Measurements from ENCODE around the gene BICC1. TPM values are rescaled to one million over a fixed set of nuclear protein-coding genes. Genes with fewer than 3 reads are reported as not detected.

Gene BICC1
- polyA plus RNA-seq, 1 donor from 2014 or later = not detected

DNA sequence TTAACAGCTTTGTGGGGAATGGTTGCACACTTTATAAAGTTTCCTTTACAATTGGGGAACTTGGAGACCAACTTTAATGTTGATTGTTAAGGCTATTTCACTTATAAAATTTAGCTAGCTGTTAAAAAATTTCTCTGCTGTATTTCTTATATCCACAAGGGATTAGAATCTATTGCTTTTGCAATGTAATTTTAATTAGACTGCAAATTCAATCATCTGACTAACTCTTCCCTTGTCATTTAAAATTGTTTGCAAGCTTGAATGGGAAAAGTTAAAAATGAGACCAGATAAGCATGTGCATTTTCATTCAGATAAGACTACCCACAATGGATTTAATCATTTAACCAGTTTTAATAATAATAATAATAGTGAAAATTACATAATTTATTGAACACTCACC, 213.2 kb downstream of the BICC1 start:
- Mint-ChIP-seq H3K27me3 (no peaks in the 10 kb centered on the region), H3K4me1 (no peaks in the 10 kb centered on the region), H3K27ac (no peak overlapping the region), H3K36me3 (no peaks in the 10 kb centered on the region), H3K4me3 (no peak overlapping the region), H3K9me3 (peaks cover 0 to 4% (median 2%) of the 10 kb centered on the region in 3 donors)

DNA sequence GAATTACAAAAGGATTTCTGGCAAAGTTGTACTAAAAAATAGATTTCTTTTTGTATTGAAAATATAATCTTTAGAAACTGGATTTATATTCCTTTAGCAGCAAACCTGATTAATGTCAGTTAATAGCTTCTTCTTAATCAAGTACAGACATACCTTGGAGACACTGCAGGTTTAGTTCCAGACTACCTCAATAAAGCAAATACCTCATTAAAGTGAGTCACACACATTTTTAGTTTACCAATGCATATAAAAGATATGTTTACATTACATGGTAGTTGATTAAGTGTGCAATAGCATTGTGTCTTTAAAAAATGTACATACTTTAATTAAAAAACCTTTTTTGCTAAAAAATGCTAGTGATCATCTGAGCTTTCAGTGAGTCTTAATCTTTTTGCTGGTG, 215.0 kb downstream of the BICC1 start:
- Mint-ChIP-seq H3K9me3 (peaks cover 2 to 4% (median 2%) of the 10 kb centered on the region in 3 donors), H3K27ac (no peak overlapping the region), H3K4me3 (no peak overlapping the region), H3K27me3 (no peaks in the 10 kb centered on the region), H3K4me1 (no peaks in the 10 kb centered on the region), H3K36me3 (peaks cover 1% of the 10 kb centered on the region)

DNA sequence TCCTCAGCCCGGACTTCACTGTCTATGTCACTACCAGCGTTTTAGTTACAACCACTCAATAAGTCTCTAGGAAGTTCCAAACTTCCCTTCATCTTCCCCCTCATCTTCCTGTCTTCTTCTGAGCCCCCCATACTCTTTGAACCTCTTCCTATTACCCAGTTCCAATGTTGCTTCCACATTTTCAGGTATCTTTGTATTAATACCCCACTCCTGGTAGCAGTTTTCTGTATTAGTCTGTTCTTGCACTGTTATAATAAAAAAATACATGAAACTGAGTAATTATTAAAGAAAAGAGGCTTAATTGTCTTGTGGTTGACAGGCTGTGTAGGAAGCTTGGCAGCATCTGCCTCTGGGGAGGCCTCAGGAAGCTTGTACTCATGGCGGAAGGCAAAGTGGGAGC, 218.6 kb downstream of the BICC1 start:
- Mint-ChIP-seq H3K4me3 (no peak overlapping the region), H3K9me3 (peaks cover 2 to 4% (median 2%) of the 10 kb centered on the region in 3 donors), H3K27me3 (no peaks in the 10 kb centered on the region), H3K4me1 (no peaks in the 10 kb centered on the region), H3K36me3 (peaks cover 1% of the 10 kb centered on the region), H3K27ac (no peak overlapping the region)

DNA sequence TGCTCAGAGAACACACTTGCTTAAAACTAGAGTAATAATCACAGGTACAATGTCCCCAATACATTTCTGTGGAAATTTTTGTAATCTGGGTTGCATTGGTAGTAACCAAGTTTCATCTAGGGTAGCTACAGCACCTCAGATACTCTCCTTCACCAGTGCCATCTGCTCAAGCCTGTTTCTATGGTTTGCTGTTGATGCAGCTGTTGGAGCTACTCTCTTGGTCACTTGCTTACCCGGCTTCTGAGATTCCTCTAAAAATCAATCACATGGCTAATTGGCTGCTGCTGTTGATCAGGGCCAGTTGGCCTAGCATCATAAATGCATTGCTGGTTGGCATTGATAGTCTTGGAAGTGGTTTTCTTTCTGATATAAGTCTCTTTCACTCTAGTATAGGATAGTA, 220.8 kb downstream of the BICC1 start:
- Mint-ChIP-seq H3K27ac (no peak overlapping the region), H3K36me3 (peaks cover 1% of the 10 kb centered on the region), H3K9me3 (peaks cover 2 to 5% (median 4%) of the 10 kb centered on the region in 3 donors), H3K4me1 (no peaks in the 10 kb centered on the region), H3K27me3 (no peaks in the 10 kb centered on the region), H3K4me3 (no peak overlapping the region)

DNA sequence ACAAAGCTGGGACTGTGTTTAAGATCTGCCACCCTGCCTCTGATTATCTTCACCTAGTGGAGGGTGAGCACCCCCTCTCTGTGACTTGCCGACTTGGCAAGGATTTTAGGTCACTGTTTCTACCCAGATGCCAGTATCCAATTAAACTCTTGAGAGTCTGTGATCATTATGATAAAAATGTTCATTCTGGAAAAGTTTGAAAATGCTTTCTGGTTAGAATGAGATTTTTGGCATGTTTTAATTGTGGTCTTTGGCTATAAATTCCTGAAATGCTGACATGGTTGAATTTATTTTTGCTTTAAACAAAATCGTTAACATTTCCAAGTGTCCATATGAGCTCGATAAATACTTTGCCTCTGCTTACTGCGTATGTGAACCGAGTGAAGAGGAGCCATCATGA, 221.4 kb downstream of the BICC1 start:
- Mint-ChIP-seq H3K36me3 (peaks cover 1% of the 10 kb centered on the region), H3K27me3 (no peaks in the 10 kb centered on the region)

DNA sequence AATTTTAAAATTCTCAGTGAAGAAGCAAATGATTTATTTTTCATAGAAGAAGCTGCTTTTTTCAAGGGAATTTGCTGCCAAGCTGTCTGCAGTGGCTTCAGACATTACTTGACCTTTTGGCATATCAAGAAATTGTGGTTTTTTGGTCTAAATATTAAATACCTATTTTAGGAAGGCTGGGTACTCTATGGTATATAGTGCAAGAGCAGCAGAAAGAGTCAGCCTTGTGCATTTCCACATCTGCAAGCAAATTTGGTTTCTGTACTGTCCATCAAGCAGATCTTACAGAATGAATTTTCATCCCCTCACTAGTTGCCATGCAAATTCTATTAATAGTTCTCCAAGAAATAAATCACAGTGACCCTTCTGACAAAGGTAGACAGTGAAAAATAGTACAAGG, 222.0 kb downstream of the BICC1 start:
- no peaks in the 10 kb centered on the region for H3K4me1 Mint-ChIP-seq
- no peak overlapping the region for H3K27ac Mint-ChIP-seq
- no peak overlapping the region for H3K4me3 Mint-ChIP-seq
- H3K27me3 Mint-ChIP-seq = no peaks in the 10 kb centered on the region
- H3K9me3 Mint-ChIP-seq = peaks cover 2 to 5% (median 4%) of the 10 kb centered on the region in 3 donors
- peaks cover 1% of the 10 kb centered on the region for H3K36me3 Mint-ChIP-seq

More for the DNA sequence above, 221.4 kb downstream of the BICC1 start:
- Mint-ChIP-seq H3K4me1 (no peaks in the 10 kb centered on the region), H3K9me3 (peaks cover 2 to 5% (median 4%) of the 10 kb centered on the region in 3 donors), H3K27ac (no peak overlapping the region), H3K4me3 (no peak overlapping the region)

DNA sequence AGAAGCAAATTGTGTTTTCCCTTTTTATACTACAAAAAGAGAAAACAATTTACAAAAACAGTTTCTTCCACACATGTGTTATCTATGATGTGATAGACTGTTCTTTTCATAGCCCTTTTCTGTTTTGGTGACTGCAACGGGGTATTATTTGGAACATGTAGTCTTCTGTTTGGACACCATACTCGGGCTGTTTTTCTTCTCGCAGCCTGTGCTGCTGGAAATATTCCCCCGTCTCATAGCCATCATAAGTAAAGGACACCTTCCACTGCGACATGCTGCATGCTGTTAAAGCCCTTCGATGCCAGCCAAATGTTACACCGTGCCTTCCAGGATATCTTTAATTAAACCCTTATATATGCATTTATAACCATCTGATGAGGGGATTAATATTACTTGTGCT, 222.4 kb downstream of the BICC1 start:
- H3K9me3 Mint-ChIP-seq = peaks cover 0 to 3% (median 2%) of the 10 kb centered on the region in 3 donors
- no peaks in the 10 kb centered on the region for H3K4me1 Mint-ChIP-seq
- H3K27ac Mint-ChIP-seq = no peak overlapping the region
- H3K4me3 Mint-ChIP-seq = no peak overlapping the region
- H3K27me3 Mint-ChIP-seq = no peaks in the 10 kb centered on the region
- peaks cover 1% of the 10 kb centered on the region for H3K36me3 Mint-ChIP-seq

DNA sequence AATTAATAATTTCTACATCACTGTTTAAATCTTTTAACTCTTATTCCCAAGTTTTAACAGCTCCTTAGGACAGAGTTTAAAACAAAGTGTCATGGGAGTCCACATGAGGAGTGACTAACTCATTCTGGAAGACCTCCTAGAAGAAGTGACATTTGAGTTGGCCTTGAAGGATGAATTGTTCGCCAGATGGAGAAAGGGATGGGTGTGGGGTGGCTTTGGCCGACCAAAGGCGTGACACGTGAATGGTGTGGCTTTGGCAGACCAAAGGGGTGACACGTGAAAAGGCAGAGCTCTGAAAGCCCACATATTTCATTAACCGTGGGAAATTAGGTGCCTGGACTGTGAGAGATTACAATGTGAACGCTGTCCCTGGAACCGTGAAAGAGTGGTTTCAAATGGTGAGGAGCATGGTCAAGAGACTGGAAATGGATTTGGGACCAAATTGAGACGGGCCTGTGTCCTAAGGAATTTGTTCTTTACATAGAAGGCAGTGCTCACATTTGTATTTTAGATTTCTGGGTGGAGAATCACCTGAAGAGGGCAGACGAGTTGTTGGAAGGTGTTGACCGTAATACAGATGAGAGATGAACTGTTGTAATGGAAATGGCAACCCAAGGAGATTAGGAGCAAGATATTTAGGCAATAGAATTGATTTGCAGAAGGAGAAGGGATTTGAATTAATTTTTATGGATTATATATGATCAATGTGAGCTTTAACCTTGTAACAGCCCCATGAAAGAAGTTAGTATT, 228.1 kb downstream of the BICC1 start:
- H3K27ac Mint-ChIP-seq = no peak overlapping the region
- peaks cover 0 to 3% (median 0%) of the 10 kb centered on the region in 3 donors for H3K9me3 Mint-ChIP-seq
- no peaks in the 10 kb centered on the region for H3K4me1 Mint-ChIP-seq
- H3K36me3 Mint-ChIP-seq = no peaks in the 10 kb centered on the region
- no peak overlapping the region for H3K4me3 Mint-ChIP-seq
- H3K27me3 Mint-ChIP-seq = no peaks in the 10 kb centered on the region

DNA sequence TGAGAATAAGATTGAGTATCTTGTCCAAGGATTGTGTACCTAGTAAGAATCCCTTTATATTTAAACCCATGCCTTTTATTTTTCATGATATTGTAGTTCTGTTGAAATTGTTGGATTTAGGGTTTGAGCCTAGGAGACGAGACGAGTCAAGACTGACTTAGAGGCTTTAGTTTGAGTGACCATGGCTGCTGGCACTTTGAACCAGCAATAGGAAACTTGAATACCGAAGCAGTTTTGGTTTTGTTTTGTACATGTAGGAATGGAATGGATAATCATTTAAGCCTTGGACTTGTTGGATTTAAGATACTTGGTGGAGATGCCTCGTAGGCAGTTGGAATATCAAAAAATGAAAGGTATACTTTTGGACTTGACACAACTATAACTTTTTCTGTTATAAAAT, 229.0 kb downstream of the BICC1 start:
- H3K4me3 Mint-ChIP-seq = no peak overlapping the region
- peaks cover 0 to 3% (median 0%) of the 10 kb centered on the region in 3 donors for H3K9me3 Mint-ChIP-seq

DNA sequence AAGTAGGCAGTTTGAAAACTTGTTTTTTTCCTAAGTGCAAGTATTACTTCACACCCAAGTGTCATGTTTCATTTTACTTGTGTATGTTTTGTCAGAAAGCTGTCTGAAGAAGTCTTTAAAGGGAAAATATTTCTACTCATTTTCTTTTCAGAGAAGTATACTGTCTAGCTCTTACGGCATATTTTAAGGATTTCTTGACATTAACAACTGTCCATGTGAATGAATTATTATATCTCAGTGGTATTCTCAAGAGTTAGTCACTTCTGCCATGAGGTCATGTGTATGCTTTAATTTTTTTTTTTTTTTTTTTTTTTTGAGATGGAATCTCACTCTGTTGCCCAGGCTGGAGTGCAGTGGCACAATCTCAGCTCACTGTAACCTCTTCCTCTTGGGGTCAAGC, 229.5 kb downstream of the BICC1 start:
- H3K27ac Mint-ChIP-seq = no peak overlapping the region
- H3K4me1 Mint-ChIP-seq = no peaks in the 10 kb centered on the region
- H3K36me3 Mint-ChIP-seq = no peaks in the 10 kb centered on the region
- no peaks in the 10 kb centered on the region for H3K27me3 Mint-ChIP-seq
- peaks cover 0 to 3% (median 0%) of the 10 kb centered on the region in 3 donors for H3K9me3 Mint-ChIP-seq
- H3K4me3 Mint-ChIP-seq = no peak overlapping the region

More for the DNA sequence above, 229.0 kb downstream of the BICC1 start:
- H3K4me1 Mint-ChIP-seq = no peaks in the 10 kb centered on the region
- no peaks in the 10 kb centered on the region for H3K27me3 Mint-ChIP-seq
- no peak overlapping the region for H3K27ac Mint-ChIP-seq
- H3K36me3 Mint-ChIP-seq = no peaks in the 10 kb centered on the region

DNA sequence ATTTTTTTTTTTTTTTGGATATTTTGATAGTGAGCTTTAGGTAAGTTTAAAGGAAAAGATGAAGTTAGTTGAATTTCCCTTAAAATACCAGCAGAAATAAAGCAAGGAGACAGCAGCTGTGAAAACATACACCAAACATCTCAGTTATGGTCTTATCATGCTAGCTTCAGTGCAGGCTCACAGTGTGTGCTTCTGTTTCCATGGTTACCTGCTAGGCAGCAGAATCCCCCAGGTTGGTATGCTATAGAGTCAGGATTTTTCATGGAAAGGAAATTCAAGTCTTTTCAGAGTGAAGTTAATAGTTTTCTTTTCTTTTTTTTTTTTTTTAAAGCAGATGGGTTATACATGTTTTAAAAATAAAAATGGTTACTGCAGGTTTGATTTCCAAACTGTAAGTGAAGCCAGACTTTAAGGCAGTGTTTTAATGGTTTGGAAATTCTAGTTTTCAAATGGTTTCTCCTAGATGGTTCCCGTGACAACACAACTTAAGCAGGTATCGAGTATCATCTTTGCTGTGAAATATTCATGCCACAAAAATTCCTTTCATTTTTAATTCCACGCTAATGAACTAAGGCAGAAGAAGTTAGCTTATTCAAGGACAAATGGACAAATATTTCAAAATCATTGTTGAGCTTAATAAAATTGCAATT, 230.9 kb downstream of the BICC1 start:
- no peaks in the 10 kb centered on the region for H3K4me1 Mint-ChIP-seq

DNA sequence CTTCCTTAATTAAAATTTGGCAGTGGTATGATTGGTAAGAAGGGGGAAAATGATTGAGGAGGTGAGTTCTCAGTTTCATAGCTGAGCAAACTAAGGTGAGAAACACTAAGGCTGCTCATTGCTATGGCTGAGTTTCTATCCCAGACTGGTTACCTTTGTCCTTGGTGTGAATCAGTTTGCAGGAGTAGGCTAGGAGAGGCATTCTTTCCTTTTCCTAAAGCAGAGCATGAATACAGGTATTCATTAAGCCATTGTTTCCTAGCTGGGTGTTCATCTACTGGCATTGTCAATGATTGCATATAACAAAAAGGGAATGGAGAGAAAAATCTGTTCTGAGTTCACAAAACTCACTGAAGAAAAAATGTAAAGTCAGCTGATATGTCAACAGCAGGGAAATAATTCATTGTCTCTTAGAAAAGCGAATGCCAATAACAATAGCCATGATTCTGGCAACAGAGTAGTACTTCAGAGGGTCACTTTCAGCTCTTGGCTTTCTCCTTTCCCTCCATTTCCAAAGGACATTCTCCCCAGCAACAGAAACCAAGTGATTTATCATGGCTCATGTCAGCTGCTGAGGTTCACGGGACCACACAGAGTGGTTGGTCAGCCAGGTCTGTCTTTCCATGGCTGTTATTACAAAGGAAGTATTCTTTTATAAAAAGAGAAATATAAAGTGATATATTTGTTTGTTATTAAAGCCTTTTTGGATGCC, 234.0 kb downstream of the BICC1 start:
- no peaks in the 10 kb centered on the region for H3K27me3 Mint-ChIP-seq
- no peaks in the 10 kb centered on the region for H3K9me3 Mint-ChIP-seq
- no peak overlapping the region for H3K4me3 Mint-ChIP-seq
- no peak overlapping the region for H3K27ac Mint-ChIP-seq
- H3K4me1 Mint-ChIP-seq = no peaks in the 10 kb centered on the region
- H3K36me3 Mint-ChIP-seq = no peaks in the 10 kb centered on the region

More for the DNA sequence above, 230.9 kb downstream of the BICC1 start:
- Mint-ChIP-seq H3K36me3 (no peaks in the 10 kb centered on the region), H3K27ac (no peak overlapping the region), H3K9me3 (no peaks in the 10 kb centered on the region), H3K27me3 (no peaks in the 10 kb centered on the region), H3K4me3 (no peak overlapping the region)

DNA sequence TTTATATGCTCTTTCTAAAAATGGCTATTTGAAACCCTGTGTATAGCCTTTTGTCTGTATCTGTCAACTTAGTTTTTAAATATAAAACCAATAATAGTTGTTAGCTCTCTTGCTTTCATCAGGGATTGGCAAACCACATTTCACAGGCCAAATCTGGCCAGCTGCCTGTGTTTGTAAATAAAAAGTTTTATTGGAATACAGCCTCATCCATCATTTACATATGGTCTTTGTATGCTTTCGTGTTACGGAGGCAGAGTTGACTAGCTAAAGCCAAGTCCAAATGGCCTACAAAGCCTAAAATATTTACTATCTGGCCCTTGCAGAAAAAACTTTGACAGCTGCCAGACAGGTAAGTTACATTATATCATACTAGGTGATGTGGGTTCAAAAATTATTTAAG, 235.0 kb downstream of the BICC1 start:
- Mint-ChIP-seq H3K4me3 (no peak overlapping the region), H3K36me3 (no peaks in the 10 kb centered on the region), H3K27me3 (no peaks in the 10 kb centered on the region), H3K27ac (no peak overlapping the region), H3K4me1 (no peaks in the 10 kb centered on the region), H3K9me3 (no peaks in the 10 kb centered on the region)

DNA sequence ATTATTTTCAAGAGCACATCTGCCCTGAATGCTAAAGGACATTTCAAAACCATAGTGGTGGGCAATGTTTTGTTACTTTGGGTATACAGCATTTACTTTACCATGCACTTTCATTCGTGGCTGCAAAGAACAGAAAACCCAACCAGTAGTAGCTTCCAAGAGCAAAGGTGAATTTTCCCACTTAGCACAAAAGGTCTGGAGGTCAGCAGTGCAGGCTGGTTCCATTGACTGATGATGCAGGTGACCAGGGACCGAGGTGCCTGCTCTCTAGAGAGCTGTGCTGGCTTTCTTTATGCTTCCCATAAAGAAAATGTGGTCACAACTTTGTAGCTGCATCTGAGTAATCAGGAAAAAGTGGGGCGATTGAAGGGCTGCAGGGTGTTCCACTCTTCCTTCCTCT, 240.0 kb downstream of the BICC1 start:
- Mint-ChIP-seq H3K27me3 (no peaks in the 10 kb centered on the region), H3K4me3 (no peak overlapping the region), H3K27ac (no peak overlapping the region), H3K4me1 (no peaks in the 10 kb centered on the region), H3K36me3 (peaks cover 2% of the 10 kb centered on the region), H3K9me3 (no peaks in the 10 kb centered on the region)

DNA sequence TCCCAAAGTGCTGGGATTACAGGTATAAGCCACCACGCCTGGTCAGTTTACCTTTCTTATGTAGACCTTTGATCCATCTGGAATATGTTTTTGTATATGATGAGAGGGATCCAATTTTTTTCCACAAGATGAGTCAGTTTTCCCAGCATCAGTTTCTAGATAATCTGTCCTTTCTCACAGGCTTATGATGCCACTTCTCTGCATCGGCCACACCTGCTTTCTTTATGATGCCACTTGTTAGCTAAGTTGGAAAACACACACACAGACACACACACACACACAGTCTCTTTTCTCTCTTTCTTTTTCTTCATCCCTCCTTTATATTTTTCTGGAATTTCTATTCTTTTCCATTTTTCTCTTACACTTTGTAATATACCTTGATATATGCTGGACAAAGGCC, 240.8 kb downstream of the BICC1 start:
- Mint-ChIP-seq H3K27ac (no peak overlapping the region), H3K4me1 (no peaks in the 10 kb centered on the region), H3K9me3 (no peaks in the 10 kb centered on the region), H3K36me3 (peaks cover 2% of the 10 kb centered on the region), H3K4me3 (no peak overlapping the region), H3K27me3 (no peaks in the 10 kb centered on the region)
